Neutrophil (primary cell): ENCODE measurements around the gene NUCKS1.

Experiments used
- H3K27ac ChIP-seq: fragments of 200-600 bp; sonication (generic); 2 replicates; pipeline ENCODE4 v1.5.1; 2016; ENCODE audit warnings: mild to moderate bottlenecking, moderate library complexity
- H3K27me3 ChIP-seq: fragments of 200-600 bp; sonication (generic); 2 replicates; pipeline ENCODE4 v1.6.0; 2016; ENCODE audit warnings: mild to moderate bottlenecking
- H3K36me3 ChIP-seq: fragments of 200-600 bp; sonication (generic); 2 replicates; pipeline ENCODE4 v1.5.1; 2017
- H3K4me1 ChIP-seq, 2 experiments: fragments of 200-600 bp in 1 of 2; sonication (generic) in 1 of 2; 1 replicate in 1 of 2; 2 replicates in 1 of 2; pipeline versions ENCODE4 v1.5.1 to v1.6.1; 2013 to 2016; ENCODE audit warnings: low read depth in 1 of 2, low read length in 1 of 2, mild to moderate bottlenecking in 1 of 2, moderate library complexity in 1 of 2; ENCODE audit not compliant: control insufficient read depth in 1 of 2, insufficient read depth in 1 of 2
- H3K4me3 ChIP-seq, 2 experiments: fragments of 200-600 bp in 1 of 2; sonication (generic) in 1 of 2; 1 replicate in 1 of 2; 2 replicates in 1 of 2; pipeline ENCODE4 v1.5.1; 2013 to 2016; ENCODE audit warnings: low read depth in 1 of 2, low read length in 1 of 2, mild to moderate bottlenecking in 1 of 2, moderate library complexity in 1 of 2
- H3K9me3 ChIP-seq: fragments of 200-600 bp; sonication (generic); 2 replicates; pipeline ENCODE4 v1.5.1; 2016
- CTCF ChIP-seq: fragments of 200-600 bp; sonication (generic); IDR thresholded peaks from 2 replicates; pipeline ENCODE4 v1.5.1; 2016; ENCODE audit warnings: antibody characterized with exemption

The NUCKS1 gene

GRCh38 chr1:205741681-205742080 is 8.3 kb downstream of the NUCKS1 start:
- Histone ChIP-seq H3K4me1 (no peaks in the 10 kb centered on the region), H3K9me3 (no peaks in the 10 kb centered on the region), H3K4me3 (no peak overlapping the region), H3K36me3 (no peaks in the 10 kb centered on the region), H3K27ac (no peak overlapping the region), H3K27me3 (no peaks in the 10 kb centered on the region)
- no peak for TF ChIP-seq CTCF

GRCh38 chr1:205739348-205740160 is 10.4 kb downstream of the NUCKS1 start:
- Histone ChIP-seq H3K36me3 (no peaks in the 10 kb centered on the region), H3K27me3 (no peaks in the 10 kb centered on the region), H3K27ac (no peak overlapping the region), H3K9me3 (no peaks in the 10 kb centered on the region), H3K4me3 (no peak overlapping the region), H3K4me1 (no peaks in the 10 kb centered on the region)
- no peak for TF ChIP-seq CTCF

GRCh38 chr1:205735218-205735617 is 14.8 kb downstream of the NUCKS1 start:
- no peaks in the 10 kb centered on the region for H3K27me3 ChIP-seq
- H3K27ac ChIP-seq: no peak overlapping the region
- no peak for TF ChIP-seq CTCF
- no peaks in the 10 kb centered on the region for H3K9me3 ChIP-seq
- H3K36me3 ChIP-seq: no peaks in the 10 kb centered on the region
- H3K4me3 ChIP-seq: no peak overlapping the region
- H3K4me1 ChIP-seq: no peaks in the 10 kb centered on the region

GRCh38 chr1:205733438-205734175 is 16.4 kb downstream of the NUCKS1 start:
- Histone ChIP-seq H3K4me1 (no peaks in the 10 kb centered on the region), H3K9me3 (no peaks in the 10 kb centered on the region), H3K36me3 (no peaks in the 10 kb centered on the region), H3K4me3 (no peak overlapping the region), H3K27ac (no peak overlapping the region), H3K27me3 (no peaks in the 10 kb centered on the region)
- no peak for TF ChIP-seq CTCF

- no peak overlapping the region for H3K4me3 ChIP-seq
- TF ChIP-seq CTCF: no peak
- H3K4me1 ChIP-seq: no peaks in the 10 kb centered on the region
- no peaks in the 10 kb centered on the region for H3K27me3 ChIP-seq
- peaks cover 10% of the 10 kb centered on the region for H3K36me3 ChIP-seq
- no peak overlapping the region for H3K27ac ChIP-seq
- H3K9me3 ChIP-seq: no peaks in the 10 kb centered on the region
These were observed 19.9 kb downstream of the NUCKS1 start for GRCh38 chr1:205729945-205730610.
